Activated naive CD8-positive, alpha-beta T cell treated with anti-CD3 and anti-CD28 coated beads, Interleukin-2, amount 10 ng/mL, durations not matched to agents 7 days and 5 days (primary cell): ENCODE measurements around the gene SLC2A13. TPM values are rescaled to one million over a fixed set of nuclear protein-coding genes. Genes with fewer than 3 reads are reported as not detected.

Experiments used
- ATAC-seq: fragments of 150-1000 bp; cut with Tn5 transposase; one replicate; pipeline ENCODE4 v1.10.0; 2021; ENCODE audit warnings: low read depth, moderate library complexity
- POLR2A ChIA-PET: fragments of 350-600 bp; sonication (Branson Sonifier 250); formaldehyde crosslinking; loops from one replicate; lab custom pipeline; 2021; ENCODE audit warnings: antibody characterized with exemption; lab: Charles Lee
- DNase-seq: peaks from one replicate; pipeline ENCODE4 v3.0.0; 2021
- H3K27ac Mint-ChIP-seq: one replicate; pipeline ENCODE4 v1.8.0; 2022; ENCODE audit warnings: mild to moderate bottlenecking, mixed read lengths
- H3K27me3 Mint-ChIP-seq: one replicate; pipeline ENCODE4 v1.8.0; 2022; ENCODE audit warnings: mild to moderate bottlenecking, moderate library complexity, mixed read lengths
- H3K36me3 Mint-ChIP-seq: one replicate; pipeline ENCODE4 v1.8.0; 2021; ENCODE audit warnings: mild to moderate bottlenecking, mixed read lengths
- H3K4me1 Mint-ChIP-seq: one replicate; pipeline ENCODE4 v1.8.0; 2021; ENCODE audit warnings: mixed read lengths
- H3K4me3 Mint-ChIP-seq: one replicate; pipeline ENCODE4 v1.8.0; 2022; ENCODE audit warnings: mild to moderate bottlenecking, moderate library complexity, mixed read lengths
- H3K9me3 Mint-ChIP-seq: one replicate; pipeline ENCODE4 v1.8.0; 2021; ENCODE audit warnings: mixed read lengths
- total RNA-seq, 2 experiments: library from RNA; stranded (reverse); gene quantifications; one replicate each; pipeline ENCODE4 v1.2.3, GENCODE V29; 2021

Gene SLC2A13
- total RNA-seq, 2 experiments from 2014 or later: 8.1 to 8.5 TPM

DNA sequence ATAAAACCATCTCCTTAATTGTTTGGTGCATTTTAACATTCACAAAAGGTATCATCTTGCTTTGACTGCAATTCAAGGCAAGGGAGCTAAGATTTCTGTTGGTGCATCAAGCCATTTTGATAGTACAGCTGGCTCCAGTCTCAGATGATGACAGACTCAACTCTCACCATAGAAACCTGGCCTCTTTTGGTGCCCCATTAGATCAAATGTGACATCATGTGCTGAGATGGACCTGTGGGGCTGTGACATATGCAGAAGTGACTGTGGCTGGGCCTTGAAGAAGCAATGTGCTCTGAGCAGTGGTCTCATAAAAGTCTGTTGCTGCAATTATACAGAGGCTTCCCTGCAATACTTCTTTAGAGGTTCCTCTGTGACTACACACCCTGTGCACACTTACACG, 88.4 kb downstream of the SLC2A13 start:
- no peak for ATAC-seq
- no peaks in the 10 kb centered on the region for H3K9me3 Mint-ChIP-seq
- no peaks in the 10 kb centered on the region for H3K27me3 Mint-ChIP-seq
- H3K4me3 Mint-ChIP-seq: no peak overlapping the region
- H3K27ac Mint-ChIP-seq: no peak overlapping the region
- DNase-seq: no peak
- peaks cover 4% of the 10 kb centered on the region for H3K4me1 Mint-ChIP-seq
- H3K36me3 Mint-ChIP-seq: peaks cover 2% of the 10 kb centered on the region
- POLR2A ChIA-PET: no interaction called here

DNA sequence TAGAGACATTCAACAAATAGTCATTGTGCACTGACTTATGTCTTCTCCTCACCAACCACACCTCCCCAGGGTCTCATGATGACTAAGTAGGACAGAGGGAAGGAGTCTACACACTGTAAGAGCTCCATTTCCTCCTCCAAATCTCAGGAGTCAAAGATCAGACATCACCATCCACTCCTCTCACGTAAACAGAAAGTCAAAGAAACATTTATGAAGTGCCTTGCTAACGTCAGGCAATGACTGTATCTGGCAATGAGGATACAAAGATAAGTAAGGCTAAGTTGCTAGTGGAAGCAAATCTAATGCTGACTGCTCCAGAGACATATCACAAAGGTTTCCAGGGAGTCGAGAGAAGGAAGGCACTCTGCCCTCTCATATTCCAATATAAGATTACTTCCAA, 88.9 kb downstream of the SLC2A13 start:
- H3K36me3 Mint-ChIP-seq: peaks cover 2% of the 10 kb centered on the region
- POLR2A ChIA-PET: no interaction called here
- ATAC-seq: no peak
- H3K4me3 Mint-ChIP-seq: no peak overlapping the region
- H3K27me3 Mint-ChIP-seq: no peaks in the 10 kb centered on the region
- H3K27ac Mint-ChIP-seq: no peak overlapping the region
- no peak for DNase-seq
- peaks cover 4% of the 10 kb centered on the region for H3K4me1 Mint-ChIP-seq
- no peaks in the 10 kb centered on the region for H3K9me3 Mint-ChIP-seq

- Mint-ChIP-seq H3K36me3 (peaks cover 2% of the 10 kb centered on the region), H3K9me3 (no peaks in the 10 kb centered on the region), H3K4me3 (no peak overlapping the region), H3K27ac (no peak overlapping the region), H3K27me3 (no peaks in the 10 kb centered on the region), H3K4me1 (peaks cover 12% of the 10 kb centered on the region)
- DNase-seq (no peak), ATAC-seq (no peak)
- POLR2A ChIA-PET: no interaction called here
Measured at GRCh38 chr12:40015881-40016280, 90.0 kb downstream of the SLC2A13 start.

GRCh38 chr12:40015345-40015744, 90.5 kb downstream of the SLC2A13 start:
- ATAC-seq (peak; percentile 46), DNase-seq (no peak)
- Mint-ChIP-seq H3K9me3 (no peaks in the 10 kb centered on the region), H3K27me3 (no peaks in the 10 kb centered on the region), H3K4me1 (peaks cover 15% of the 10 kb centered on the region), H3K36me3 (peaks cover 2% of the 10 kb centered on the region), H3K4me3 (no peak overlapping the region), H3K27ac (no peak overlapping the region)
- POLR2A ChIA-PET: no interaction called here

GRCh38 chr12:40013847-40014246, 92.0 kb downstream of the SLC2A13 start:
- POLR2A ChIA-PET: no interaction called here
- H3K36me3 Mint-ChIP-seq: peaks cover 2% of the 10 kb centered on the region
- peaks cover 15% of the 10 kb centered on the region for H3K4me1 Mint-ChIP-seq
- H3K4me3 Mint-ChIP-seq: no peak overlapping the region
- DNase-seq: no peak
- no peak overlapping the region for H3K27ac Mint-ChIP-seq
- no peaks in the 10 kb centered on the region for H3K27me3 Mint-ChIP-seq
- H3K9me3 Mint-ChIP-seq: no peaks in the 10 kb centered on the region
- no peak for ATAC-seq

DNA sequence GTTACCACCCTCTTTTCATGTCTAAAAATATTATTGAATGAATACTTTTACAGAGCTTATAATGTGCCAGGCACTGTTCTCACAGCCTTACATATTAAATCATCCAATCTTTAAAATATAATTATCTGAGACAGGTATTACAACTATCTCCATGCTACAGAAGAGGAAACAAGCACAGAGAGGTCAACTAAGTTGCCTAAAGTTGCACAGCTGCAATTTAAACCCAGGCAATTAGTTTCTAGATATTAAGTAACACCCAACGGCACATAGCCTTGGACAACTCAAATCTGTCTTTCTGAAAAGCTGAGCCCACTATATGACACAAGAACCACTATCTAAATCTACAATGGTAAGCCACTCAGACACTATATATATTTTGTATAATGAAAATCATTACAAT, 92.6 kb downstream of the SLC2A13 start:
- peaks cover 2% of the 10 kb centered on the region for H3K36me3 Mint-ChIP-seq
- no peaks in the 10 kb centered on the region for H3K9me3 Mint-ChIP-seq
- no peak overlapping the region for H3K4me3 Mint-ChIP-seq
- DNase-seq (no peak), ATAC-seq (no peak)
- H3K27ac Mint-ChIP-seq: no peak overlapping the region
- peaks cover 15% of the 10 kb centered on the region for H3K4me1 Mint-ChIP-seq
- POLR2A ChIA-PET: no interaction called here
- no peaks in the 10 kb centered on the region for H3K27me3 Mint-ChIP-seq

- POLR2A ChIA-PET: no interaction called here
- peaks cover 15% of the 10 kb centered on the region for H3K4me1 Mint-ChIP-seq
- H3K4me3 Mint-ChIP-seq: no peak overlapping the region
- peaks cover 2% of the 10 kb centered on the region for H3K36me3 Mint-ChIP-seq
- ATAC-seq (no peak), DNase-seq (no peak)
- H3K27me3 Mint-ChIP-seq: no peaks in the 10 kb centered on the region
- no peak overlapping the region for H3K27ac Mint-ChIP-seq
- no peaks in the 10 kb centered on the region for H3K9me3 Mint-ChIP-seq
Measured at GRCh38 chr12:40012711-40013110, 93.2 kb downstream of the SLC2A13 start.

GRCh38 chr12:40011775-40012129, 94.1 kb downstream of the SLC2A13 start:
- no peaks in the 10 kb centered on the region for H3K9me3 Mint-ChIP-seq
- POLR2A ChIA-PET: interaction anchor here (1.3 kb wide), 1 partner anchor 94 kb away, joined by 5 read pairs; the partner anchor contains the start of gene SLC2A13
- peak overlapping the region; percentile 72 for H3K4me3 Mint-ChIP-seq
- no peaks in the 10 kb centered on the region for H3K36me3 Mint-ChIP-seq
- H3K4me1 Mint-ChIP-seq: peaks cover 15% of the 10 kb centered on the region
- H3K27me3 Mint-ChIP-seq: no peaks in the 10 kb centered on the region
- peak overlapping the region; percentile 64 for H3K27ac Mint-ChIP-seq
- ATAC-seq (no peak), DNase-seq (no peak)

DNA sequence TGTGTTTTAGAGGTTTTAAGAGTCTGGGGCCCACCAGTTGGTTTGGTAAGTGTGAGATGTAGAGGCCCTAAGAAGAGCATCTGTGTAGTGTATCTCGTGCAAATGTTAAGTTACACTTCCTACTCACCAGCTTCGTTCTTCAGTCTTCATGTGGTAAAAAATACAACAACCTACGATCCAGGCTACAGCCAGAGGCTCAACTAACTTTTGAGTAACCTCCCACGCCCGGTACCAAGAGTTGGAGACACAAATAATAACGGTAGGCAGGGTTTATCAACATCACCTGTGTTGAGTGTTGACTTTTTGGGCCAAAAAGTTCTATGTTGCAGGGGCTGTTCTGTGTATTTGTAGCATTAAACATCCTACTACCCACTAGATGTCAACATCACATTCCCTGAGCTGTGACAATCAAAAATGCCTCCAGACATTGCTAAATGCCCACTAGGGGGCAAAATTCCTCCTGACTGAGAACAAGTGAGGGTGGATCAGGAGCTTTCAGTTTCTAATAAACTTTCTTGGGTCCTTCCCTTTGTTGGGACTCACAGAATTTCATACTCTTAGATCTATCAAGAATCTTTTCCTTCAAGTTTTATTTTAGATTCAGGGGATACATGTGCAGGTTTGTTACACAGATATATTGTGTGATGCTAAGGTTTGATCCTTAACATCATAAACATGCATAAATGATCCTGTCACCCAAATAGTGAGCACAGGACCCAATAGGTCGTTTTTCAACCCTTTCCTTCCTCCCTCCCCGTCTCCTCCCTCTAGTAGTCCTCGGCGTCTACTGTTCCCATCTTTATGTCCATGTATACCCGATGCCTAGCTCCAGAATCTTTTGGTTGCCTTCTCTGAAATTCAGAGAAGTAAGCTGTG, 94.7 kb downstream of the SLC2A13 start:
- Mint-ChIP-seq H3K4me3 (peak overlapping the region; percentile 72), H3K9me3 (no peaks in the 10 kb centered on the region), H3K27me3 (no peaks in the 10 kb centered on the region), H3K4me1 (peaks cover 15% of the 10 kb centered on the region), H3K36me3 (no peaks in the 10 kb centered on the region), H3K27ac (peak overlapping the region; percentile 64)
- POLR2A ChIA-PET: interaction anchor here (1.3 kb wide), 1 partner anchor 94 kb away, joined by 5 read pairs; the partner anchor contains the start of gene SLC2A13
- DNase-seq (no peak), ATAC-seq (peak; percentile 90)

- peaks cover 10% of the 10 kb centered on the region for H3K36me3 Mint-ChIP-seq
- H3K4me3 Mint-ChIP-seq: no peak overlapping the region
- H3K9me3 Mint-ChIP-seq: peaks cover 12% of the 10 kb centered on the region
- no peaks in the 10 kb centered on the region for H3K27me3 Mint-ChIP-seq
- ATAC-seq (no peak), DNase-seq (no peak)
- H3K4me1 Mint-ChIP-seq: peaks cover 2% of the 10 kb centered on the region
- no peak overlapping the region for H3K27ac Mint-ChIP-seq
- POLR2A ChIA-PET: no interaction called here
Measured at GRCh38 chr12:40002178-40003169, 103.4 kb downstream of the SLC2A13 start.

GRCh38 chr12:40001406-40001805, 104.5 kb downstream of the SLC2A13 start:
- H3K27me3 Mint-ChIP-seq: no peaks in the 10 kb centered on the region
- H3K27ac Mint-ChIP-seq: no peak overlapping the region
- H3K36me3 Mint-ChIP-seq: peaks cover 10% of the 10 kb centered on the region
- H3K4me1 Mint-ChIP-seq: peaks cover 2% of the 10 kb centered on the region
- ATAC-seq: no peak
- H3K4me3 Mint-ChIP-seq: no peak overlapping the region
- POLR2A ChIA-PET: interaction anchor here (0.6 kb wide), 1 partner anchor 644 kb away, joined by 3 read pairs; no protein-coding TSS in a partner anchor
- DNase-seq: no peak
- H3K9me3 Mint-ChIP-seq: peaks cover 12% of the 10 kb centered on the region

- POLR2A ChIA-PET: interaction anchor here (0.6 kb wide), 1 partner anchor 644 kb away, joined by 3 read pairs; no protein-coding TSS in a partner anchor
- DNase-seq (no peak), ATAC-seq (no peak)
- Mint-ChIP-seq H3K36me3 (peaks cover 10% of the 10 kb centered on the region), H3K9me3 (peaks cover 14% of the 10 kb centered on the region), H3K27me3 (no peaks in the 10 kb centered on the region), H3K4me3 (no peak overlapping the region), H3K4me1 (peaks cover 2% of the 10 kb centered on the region), H3K27ac (no peak overlapping the region)
Measured at GRCh38 chr12:40000884-40001283, 105.0 kb downstream of the SLC2A13 start.

DNA sequence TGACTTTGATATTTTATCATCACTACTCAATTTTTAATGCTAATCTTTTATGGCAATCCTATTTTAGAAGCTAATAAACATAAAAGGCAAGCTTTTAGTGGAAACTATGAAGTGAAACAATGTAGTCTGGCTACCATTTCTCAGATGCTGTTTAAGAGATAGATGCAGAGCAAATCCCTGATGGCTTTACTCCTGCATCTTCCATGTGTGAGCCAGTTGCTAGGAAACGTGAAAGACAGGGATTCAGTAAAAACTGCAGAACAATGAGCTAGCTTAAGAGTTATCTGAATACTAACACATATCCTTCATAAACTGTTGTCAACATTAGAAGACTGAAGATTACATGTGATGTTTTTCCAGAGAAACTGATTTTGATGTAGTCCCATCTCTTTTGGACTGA, 112.6 kb downstream of the SLC2A13 start:
- no peak for ATAC-seq
- peaks cover 1% of the 10 kb centered on the region for H3K4me1 Mint-ChIP-seq
- no peak overlapping the region for H3K4me3 Mint-ChIP-seq
- H3K27me3 Mint-ChIP-seq: no peaks in the 10 kb centered on the region
- no peak for DNase-seq
- H3K27ac Mint-ChIP-seq: no peak overlapping the region
- POLR2A ChIA-PET: no interaction called here
- H3K36me3 Mint-ChIP-seq: no peaks in the 10 kb centered on the region
- H3K9me3 Mint-ChIP-seq: peaks cover 5% of the 10 kb centered on the region
